HEK293T (cell line): ENCODE measurements around the gene ZNF354C.

Experiments used
- HDGF ChIP-seq: fragments of 450-650 bp; IDR thresholded peaks from 2 replicates; pipeline ENCODE4 v1.6.1; 2017; ENCODE audit warnings: antibody characterized with exemption, borderline replicate concordance
- NFRKB ChIP-seq: fragments of 450-650 bp; IDR thresholded peaks from 2 replicates; pipeline ENCODE4 v1.6.1; 2016; ENCODE audit warnings: mild to moderate bottlenecking, moderate library complexity
- TARDBP ChIP-seq: fragments of 450-650 bp; IDR thresholded peaks from 2 replicates; pipeline ENCODE4 v1.6.1; 2016

DNA sequence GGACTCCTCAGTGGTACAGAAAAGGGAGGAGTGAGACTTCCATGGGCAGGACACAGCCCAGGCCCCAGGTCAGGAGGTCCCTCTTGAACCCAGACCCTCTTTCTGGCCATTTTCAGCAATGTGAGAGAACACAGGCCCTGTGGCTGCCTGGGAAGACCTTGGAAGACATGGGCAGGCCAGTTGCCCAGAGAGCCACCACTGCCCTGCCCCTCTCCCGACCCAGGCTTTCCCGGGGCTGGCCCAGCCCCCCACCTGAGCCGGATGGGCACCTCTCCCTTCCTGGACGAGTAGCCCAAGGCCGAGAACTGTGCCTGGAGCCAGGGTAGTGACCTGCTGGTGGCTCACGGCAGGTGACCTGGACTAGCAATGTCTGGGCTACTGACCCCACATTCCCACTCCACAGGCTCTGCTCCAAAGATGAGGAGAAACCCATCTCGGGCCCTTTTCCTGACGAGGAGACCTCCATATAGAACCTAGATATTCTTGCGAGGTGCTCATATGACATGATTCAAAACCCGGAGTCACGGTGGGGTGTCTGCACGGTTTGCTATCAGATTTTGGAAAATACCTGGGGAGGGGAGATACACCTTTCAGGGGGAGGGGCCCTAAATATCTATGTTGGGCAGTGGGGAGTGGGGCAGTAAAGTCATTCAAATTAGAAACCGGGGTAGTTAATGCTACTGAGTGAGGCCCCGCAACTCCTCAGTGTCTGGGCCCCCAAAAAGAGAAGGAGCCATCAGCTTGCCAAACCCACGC is 59.4 kb downstream of the ZNF354C start:
- TF ChIP-seq NFRKB (no peak), HDGF (no peak), TARDBP (no peak)
